ENCODE measurements around the gene WFDC8. TPM values are rescaled to one million over a fixed set of nuclear protein-coding genes. Genes with fewer than 3 reads are reported as not detected.

Gene WFDC8
- total RNA-seq, 1 experiment from 2014 or later: not detected

DNA sequence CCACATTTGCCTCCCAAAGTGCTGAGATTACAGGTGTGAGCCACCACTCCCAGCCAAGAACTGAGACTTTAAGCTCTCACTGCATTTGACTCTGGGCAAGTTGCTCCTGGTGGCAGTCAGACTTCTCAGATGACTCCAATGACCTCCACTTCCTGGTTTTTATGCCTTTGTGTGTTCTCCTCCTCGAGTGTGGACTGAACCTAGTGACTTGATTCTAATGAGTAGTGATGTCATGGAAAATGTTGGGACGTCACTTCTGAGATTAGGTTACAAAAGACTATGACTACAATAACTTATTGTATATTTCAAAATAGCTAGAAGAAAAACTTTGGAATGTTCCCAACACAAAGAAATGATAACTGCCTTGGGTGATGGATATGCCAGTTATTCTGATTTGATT lies 75.7 kb downstream of the WFDC8 start:
- Histone ChIP-seq H2BK20ac (ENCODE audit: low read depth, low read length, poor library complexity, severe bottlenecking) (no peak overlapping the region), H3K79me1 (ENCODE audit: insufficient read depth, low read depth, low read length, poor library complexity, severe bottlenecking) (no peaks in the 10 kb centered on the region), H3K4ac (ENCODE audit: low read depth, low read length) (no peak overlapping the region), H3K23me2 (ENCODE audit: insufficient read length, low read depth, low read length, poor library complexity, severe bottlenecking) (no peaks in the 10 kb centered on the region), H4K8ac (replicated peaks; ENCODE audit: insufficient read length, low read depth, low read length) (no peak overlapping the region), H3K27me3 (ENCODE audit: insufficient read depth, low read length) (no peaks in the 10 kb centered on the region), H2BK120ac (ENCODE audit: low read depth, low read length, poor library complexity, severe bottlenecking) (no peak overlapping the region), H3K79me2 (ENCODE audit: insufficient read depth, low read length) (no peaks in the 10 kb centered on the region), H2BK5ac (ENCODE audit: insufficient read length, low read length) (no peak overlapping the region), H4K91ac (ENCODE audit: insufficient read length, low read depth, low read length) (no peak overlapping the region), H3K23ac (ENCODE audit: insufficient read length, low read depth, low read length) (no peak overlapping the region), H3K18ac (ENCODE audit: insufficient read length, low read depth, low read length) (no peak overlapping the region), H3T11ph (ENCODE audit: low read length) (no peak overlapping the region), H3K4me1 (ENCODE audit: insufficient read depth, low read length) (no peaks in the 10 kb centered on the region), H3K14ac (ENCODE audit: insufficient read depth, low read length) (no peak overlapping the region), H3K4me2 (ENCODE audit: insufficient read depth, insufficient read length, low read length) (no peak overlapping the region), H2AK5ac (ENCODE audit: insufficient read length, low read length) (no peak overlapping the region), H4K20me1 (ENCODE audit: control insufficient read depth, insufficient read depth, insufficient read length) (no peaks in the 10 kb centered on the region), H3K9ac (ENCODE audit: extremely low read depth, insufficient read length, low read length) (no peak overlapping the region), H3K27ac (ENCODE audit: insufficient read length, low read depth, low read length) (no peak overlapping the region), H4K5ac (ENCODE audit: insufficient read length, low read depth, low read length) (no peak overlapping the region), H3K56ac (ENCODE audit: insufficient read length, low read depth, low read length) (no peak overlapping the region), H2AFZ (ENCODE audit: low read length) (no peak overlapping the region), H2BK12ac (ENCODE audit: insufficient read length, low read depth, low read length) (no peak overlapping the region), H3K9me3 (ENCODE audit: control insufficient read depth, low read depth, low read length) (no peaks in the 10 kb centered on the region), H2BK15ac (ENCODE audit: low read depth, low read length) (no peak overlapping the region)
- no peaks in the 10 kb centered on the region for H3K4me1 Mint-ChIP-seq
- no peak overlapping the region for H3K4me3 Mint-ChIP-seq
- TF ChIP-seq, protein P1, sequence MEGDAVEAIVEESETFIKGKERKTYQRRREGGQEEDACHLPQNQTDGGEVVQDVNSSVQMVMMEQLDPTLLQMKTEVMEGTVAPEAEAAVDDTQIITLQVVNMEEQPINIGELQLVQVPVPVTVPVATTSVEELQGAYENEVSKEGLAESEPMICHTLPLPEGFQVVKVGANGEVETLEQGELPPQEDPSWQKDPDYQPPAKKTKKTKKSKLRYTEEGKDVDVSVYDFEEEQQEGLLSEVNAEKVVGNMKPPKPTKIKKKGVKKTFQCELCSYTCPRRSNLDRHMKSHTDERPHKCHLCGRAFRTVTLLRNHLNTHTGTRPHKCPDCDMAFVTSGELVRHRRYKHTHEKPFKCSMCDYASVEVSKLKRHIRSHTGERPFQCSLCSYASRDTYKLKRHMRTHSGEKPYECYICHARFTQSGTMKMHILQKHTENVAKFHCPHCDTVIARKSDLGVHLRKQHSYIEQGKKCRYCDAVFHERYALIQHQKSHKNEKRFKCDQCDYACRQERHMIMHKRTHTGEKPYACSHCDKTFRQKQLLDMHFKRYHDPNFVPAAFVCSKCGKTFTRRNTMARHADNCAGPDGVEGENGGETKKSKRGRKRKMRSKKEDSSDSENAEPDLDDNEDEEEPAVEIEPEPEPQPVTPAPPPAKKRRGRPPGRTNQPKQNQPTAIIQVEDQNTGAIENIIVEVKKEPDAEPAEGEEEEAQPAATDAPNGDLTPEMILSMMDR (conservative IDR thresholded peaks at IDR 0.05): no peak
- no peak overlapping the region for H3K27ac Mint-ChIP-seq
- DNase-seq: no peak
- no CpG with 5 or more reads among the region's 2 CpGs for WGBS (ENCODE audit: extremely low coverage, insufficient read length, low lambda C conversion rate)
- H3K9me3 Mint-ChIP-seq: no peaks in the 10 kb centered on the region
- no peaks in the 10 kb centered on the region for H3K36me3 Mint-ChIP-seq (ENCODE audit: insufficient read depth in 1 of 3, low read depth in 3 of 3)
- H3K27me3 Mint-ChIP-seq (ENCODE audit: low read depth): no peaks in the 10 kb centered on the region; the same call in none of the 2 replicates

All from H9 (cell line).